RWPE1 (cell line): Measurements from ENCODE around the gene DSG2.

ENCODE experiments used
- CTCF ChIA-PET: fragments of 350-600 bp; sonication (Branson Sonifier 250); formaldehyde crosslinking; extraction: SDS; loops from one replicate; lab custom pipeline; 2021; lab: Yijun Ruan, JAX
- POLR2A ChIA-PET: fragments of 400-600 bp; formaldehyde crosslinking; extraction: SDS; loops from one replicate; lab custom pipeline; 2020; ENCODE audit warnings: antibody characterized with exemption; ENCODE audit not compliant: low non-redundant PET; lab: Yijun Ruan, JAX
- DNase-seq: peaks from one replicate; pipeline ENCODE4 v3.0.0; 2012; ENCODE audit warnings: low spot score
- H3K27ac ChIP-seq: fragments of 450-650 bp; 2 replicates; pipeline ENCODE4 v1.5.1; 2017
- TF ChIP-seq, protein P1 (sequence below): fragments of 450-650 bp; conservative IDR thresholded peaks from 2 replicates; pipeline ENCODE4 v1.5.1; 2017; ENCODE audit warnings: low read depth, mild to moderate bottlenecking

DSG2 gene

GRCh38 chr18:31548853-31549252 is 50.9 kb downstream of the DSG2 start:
- TF ChIP-seq, protein P1, sequence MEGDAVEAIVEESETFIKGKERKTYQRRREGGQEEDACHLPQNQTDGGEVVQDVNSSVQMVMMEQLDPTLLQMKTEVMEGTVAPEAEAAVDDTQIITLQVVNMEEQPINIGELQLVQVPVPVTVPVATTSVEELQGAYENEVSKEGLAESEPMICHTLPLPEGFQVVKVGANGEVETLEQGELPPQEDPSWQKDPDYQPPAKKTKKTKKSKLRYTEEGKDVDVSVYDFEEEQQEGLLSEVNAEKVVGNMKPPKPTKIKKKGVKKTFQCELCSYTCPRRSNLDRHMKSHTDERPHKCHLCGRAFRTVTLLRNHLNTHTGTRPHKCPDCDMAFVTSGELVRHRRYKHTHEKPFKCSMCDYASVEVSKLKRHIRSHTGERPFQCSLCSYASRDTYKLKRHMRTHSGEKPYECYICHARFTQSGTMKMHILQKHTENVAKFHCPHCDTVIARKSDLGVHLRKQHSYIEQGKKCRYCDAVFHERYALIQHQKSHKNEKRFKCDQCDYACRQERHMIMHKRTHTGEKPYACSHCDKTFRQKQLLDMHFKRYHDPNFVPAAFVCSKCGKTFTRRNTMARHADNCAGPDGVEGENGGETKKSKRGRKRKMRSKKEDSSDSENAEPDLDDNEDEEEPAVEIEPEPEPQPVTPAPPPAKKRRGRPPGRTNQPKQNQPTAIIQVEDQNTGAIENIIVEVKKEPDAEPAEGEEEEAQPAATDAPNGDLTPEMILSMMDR: no peak
- POLR2A ChIA-PET: no interaction called here
- no peak for DNase-seq
- CTCF ChIA-PET: no interaction called here
- H3K27ac ChIP-seq: no peak overlapping the region

DNA sequence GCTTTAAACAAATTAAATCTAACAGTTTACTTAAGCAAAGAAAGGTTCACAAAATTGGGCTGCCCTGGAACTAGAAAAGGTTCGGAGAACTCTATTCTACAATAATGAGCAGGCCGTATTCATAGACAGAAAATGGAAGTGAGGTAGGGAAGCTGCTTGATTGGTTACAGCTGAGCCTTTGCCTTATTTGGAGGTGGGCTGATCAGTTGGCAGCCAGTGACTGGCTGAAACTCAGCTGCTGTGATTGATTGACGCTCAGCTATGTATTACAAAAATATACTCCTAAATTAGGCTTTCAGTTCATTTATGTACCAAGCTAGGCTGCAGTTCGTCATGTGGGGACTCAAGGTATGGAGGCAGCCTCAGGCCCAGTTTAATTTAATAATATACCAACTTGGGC is 51.4 kb downstream of the DSG2 start:
- CTCF ChIA-PET: no interaction called here
- POLR2A ChIA-PET: no interaction called here
- TF ChIP-seq, protein P1: no peak
- no peak overlapping the region for H3K27ac ChIP-seq
- DNase-seq: no peak

- ChIA-PET CTCF (no interaction called here), POLR2A (no interaction called here)
- TF ChIP-seq, protein P1: no peak
- no peak for DNase-seq
- H3K27ac ChIP-seq: no peak overlapping the region
Observed at GRCh38 chr18:31551883-31552282, 53.9 kb downstream of the DSG2 start.

DNA sequence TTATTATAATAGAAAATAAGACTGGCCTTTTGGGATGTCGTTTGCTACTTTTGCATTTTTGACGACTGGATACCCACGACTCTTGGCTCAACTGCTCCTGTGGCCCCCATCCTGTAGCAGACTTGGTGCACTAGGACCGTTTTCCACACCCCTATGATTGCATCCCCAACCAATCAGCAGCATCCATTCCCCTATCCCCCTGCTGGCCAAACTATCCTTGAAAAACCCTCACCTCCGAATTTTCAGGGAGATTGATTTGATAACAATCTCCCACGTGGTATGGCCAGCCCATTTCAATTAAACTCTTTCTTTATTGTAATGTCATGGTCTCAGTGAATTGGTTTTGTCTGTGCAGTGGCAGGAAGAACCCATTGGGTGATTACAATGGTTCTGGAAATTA is 55.8 kb downstream of the DSG2 start:
- CTCF ChIA-PET: no interaction called here
- DNase-seq: peak; percentile 2
- no peak overlapping the region for H3K27ac ChIP-seq
- POLR2A ChIA-PET: no interaction called here
- TF ChIP-seq, protein P1: no peak

DNA sequence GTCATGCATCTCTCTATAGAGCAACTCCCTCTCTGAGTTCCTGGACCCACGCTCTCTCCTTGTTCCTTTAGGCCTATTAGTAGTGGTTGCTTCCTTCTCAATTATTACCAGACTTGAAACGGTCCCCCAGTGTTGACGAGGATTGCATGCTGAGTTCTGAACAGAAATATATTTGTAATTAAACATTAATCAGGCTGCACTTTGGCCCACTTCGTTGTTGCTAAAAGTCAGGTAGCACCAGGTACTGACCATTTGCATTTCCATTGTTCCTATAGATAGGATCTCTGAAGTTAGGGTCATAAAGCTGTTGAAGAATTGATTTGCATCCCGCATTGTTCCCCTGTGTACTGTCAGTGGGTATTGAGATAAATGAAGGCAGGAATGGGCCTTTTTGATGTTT is 56.8 kb downstream of the DSG2 start:
- no peak overlapping the region for H3K27ac ChIP-seq
- no peak for DNase-seq
- TF ChIP-seq, protein P1: no peak
- POLR2A ChIA-PET: no interaction called here
- CTCF ChIA-PET: interaction anchor here (0.7 kb wide), 1 partner anchor 549 kb away, joined by 3 read pairs; no protein-coding TSS in a partner anchor

DNA sequence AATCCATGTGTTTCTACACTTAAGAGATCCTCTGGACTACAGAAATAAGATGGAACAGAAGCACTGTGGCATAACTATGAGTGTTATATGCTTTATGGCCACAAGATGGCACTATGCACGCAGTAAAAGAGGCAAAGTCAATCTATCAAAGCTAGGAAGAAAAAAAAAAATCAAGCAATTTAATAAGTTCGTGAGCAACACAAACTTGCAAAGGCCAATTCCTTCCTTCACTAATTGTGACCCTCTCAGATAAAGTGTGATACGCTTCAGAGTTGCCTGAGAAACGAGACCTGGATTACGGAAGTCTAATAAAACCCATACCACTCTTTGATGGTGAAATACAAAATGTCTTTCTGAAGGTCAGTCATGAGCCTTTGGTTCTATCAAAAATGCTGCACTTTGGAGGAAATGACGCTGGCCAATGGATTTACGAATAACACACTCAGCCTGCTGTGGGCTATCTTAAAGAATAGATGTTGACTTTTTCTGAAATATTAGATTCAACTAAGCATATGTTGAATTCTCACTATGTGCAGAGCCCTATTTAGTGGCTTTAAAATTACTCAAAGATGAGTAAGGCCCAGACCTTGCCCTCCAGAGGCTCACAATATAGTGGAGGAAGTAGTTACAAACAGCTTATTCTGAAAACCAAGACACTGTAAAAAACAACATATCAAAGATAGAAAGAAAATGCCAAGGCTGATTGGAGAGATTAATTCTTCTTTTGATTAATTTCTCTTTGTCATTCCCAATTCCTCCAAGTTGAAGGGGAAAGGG is 58.2 kb downstream of the DSG2 start:
- ChIA-PET POLR2A (no interaction called here), CTCF (interaction anchor here (0.5 to 1.4 kb wide), 8 partner anchors 14 to 1888 kb away, joined by 3 to 7 read pairs (median 3); no protein-coding TSS in a partner anchor)
- H3K27ac ChIP-seq: no peak overlapping the region
- TF ChIP-seq, protein P1: peak; percentile 81
- DNase-seq: peak; percentile 21
